Fibroblast of skin of scalp (primary cell): Measurements from ENCODE around the gene ADAMTSL2.
A peak's percentile ranks its signal among the peaks of the same experiment; 100 is the strongest.

Experiments
- DNase-seq: peaks from one replicate; pipeline ENCODE4 v3.0.0-alpha.2; 2013

The ADAMTSL2 gene

DNA sequence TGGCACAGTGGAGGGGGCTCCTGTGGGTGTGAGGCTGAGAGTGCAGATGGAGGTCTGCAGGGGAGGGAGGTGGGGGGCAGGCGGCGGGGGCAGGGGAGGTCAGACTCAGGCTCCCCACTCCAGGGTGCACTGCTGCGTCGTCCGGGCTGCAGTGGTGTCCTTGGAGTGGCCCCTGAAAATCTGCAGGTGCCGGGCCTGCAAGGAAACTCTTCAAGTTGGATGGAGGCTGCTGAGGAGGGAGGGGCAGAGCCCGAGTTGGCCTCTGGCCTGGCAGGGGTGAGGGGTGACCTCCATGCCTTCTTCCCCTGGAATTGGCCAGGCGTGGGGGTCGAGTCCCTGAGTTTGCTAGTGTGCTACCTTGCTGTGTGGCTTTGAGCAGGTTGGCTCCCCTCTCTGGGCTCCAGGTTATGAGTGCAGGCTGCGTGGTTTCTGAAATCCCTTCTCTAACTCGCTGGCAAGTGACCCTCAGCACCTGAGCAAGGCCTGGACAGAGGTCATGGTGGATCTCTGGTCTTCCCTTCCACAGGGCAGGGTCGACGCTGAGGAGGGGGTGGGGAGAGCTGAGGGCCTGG, 888 bp downstream of the ADAMTSL2 start:
- DNase-seq, result no peak

DNA sequence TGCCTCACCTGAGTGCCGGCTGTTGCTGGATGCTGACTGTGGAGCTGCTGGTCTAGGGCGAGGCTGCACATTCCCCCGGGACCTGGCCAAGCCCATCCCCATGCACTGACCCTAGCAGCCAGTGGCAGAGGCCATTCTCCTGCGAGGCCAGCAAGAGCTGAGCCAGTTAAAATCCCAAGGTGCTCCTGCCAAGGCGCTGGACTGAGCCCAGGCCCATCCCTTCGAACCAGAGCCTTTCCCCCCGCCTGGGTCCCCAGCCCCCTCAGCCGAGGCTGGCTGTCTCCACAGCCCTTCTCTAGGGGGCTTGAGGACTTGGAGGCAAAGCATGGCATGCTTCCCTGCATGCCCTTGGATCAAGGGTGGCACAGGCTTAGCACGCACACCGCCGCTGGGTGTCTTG, 1.6 kb downstream of the ADAMTSL2 start:
- DNase-seq, result no peak

DNA sequence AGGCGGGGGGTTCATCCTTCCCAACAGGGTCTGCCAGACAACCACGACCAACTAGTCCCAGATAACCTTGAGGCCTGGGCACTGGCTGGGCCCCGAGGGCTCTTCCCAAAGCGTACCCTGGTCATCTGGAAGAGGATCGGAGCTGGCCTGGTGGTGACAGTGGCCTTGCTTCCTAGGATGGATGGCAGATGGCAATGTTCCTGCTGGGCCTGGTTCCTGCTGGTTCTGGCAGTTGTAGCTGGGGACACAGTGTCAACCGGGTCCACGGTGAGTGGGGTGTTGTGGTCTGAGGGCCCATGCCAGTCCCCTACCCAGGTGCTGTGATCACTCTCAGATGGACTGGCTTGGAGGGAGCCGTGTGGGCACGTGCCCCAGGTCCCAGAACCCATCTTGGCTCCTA, 2.0 kb downstream of the ADAMTSL2 start:
- no peak for DNase-seq

DNA sequence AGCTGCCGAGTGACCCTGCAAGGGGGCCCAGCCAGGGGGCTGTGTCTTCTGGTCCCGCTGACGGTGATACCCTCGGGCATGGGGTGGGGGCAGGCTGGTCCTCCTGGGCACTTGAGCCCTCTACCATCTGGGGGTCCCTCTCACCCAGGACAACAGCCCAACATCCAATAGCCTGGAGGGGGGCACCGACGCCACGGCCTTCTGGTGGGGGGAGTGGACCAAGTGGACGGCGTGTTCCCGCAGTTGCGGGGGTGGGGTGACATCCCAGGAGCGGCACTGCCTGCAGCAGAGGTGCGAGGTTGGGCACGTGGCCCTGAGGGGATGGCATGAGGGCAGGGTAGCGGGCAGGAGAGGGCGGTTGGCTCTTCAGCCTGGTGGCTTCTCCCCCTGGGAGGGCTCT, 2.8 kb downstream of the ADAMTSL2 start:
- DNase-seq, result no peak

DNA sequence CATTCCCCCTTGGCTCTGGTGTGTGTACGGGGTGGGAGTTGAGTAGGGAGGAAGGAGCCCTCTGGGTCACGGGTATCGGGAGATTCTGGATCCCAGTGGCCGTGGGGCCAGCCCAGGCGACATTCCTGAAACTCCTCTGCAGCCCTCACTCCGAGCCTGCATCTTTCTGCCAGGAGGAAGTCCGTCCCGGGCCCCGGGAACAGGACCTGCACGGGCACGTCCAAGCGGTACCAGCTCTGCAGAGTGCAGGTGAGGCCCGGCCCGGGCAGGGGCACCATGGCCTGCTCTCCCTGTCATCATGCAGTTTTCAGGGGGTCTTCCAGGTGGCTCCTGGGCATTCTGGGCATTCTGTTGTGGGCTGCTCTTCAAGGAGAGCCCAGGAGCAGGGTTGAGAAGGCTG, 3.7 kb downstream of the ADAMTSL2 start:
- DNase-seq, result no peak

DNA sequence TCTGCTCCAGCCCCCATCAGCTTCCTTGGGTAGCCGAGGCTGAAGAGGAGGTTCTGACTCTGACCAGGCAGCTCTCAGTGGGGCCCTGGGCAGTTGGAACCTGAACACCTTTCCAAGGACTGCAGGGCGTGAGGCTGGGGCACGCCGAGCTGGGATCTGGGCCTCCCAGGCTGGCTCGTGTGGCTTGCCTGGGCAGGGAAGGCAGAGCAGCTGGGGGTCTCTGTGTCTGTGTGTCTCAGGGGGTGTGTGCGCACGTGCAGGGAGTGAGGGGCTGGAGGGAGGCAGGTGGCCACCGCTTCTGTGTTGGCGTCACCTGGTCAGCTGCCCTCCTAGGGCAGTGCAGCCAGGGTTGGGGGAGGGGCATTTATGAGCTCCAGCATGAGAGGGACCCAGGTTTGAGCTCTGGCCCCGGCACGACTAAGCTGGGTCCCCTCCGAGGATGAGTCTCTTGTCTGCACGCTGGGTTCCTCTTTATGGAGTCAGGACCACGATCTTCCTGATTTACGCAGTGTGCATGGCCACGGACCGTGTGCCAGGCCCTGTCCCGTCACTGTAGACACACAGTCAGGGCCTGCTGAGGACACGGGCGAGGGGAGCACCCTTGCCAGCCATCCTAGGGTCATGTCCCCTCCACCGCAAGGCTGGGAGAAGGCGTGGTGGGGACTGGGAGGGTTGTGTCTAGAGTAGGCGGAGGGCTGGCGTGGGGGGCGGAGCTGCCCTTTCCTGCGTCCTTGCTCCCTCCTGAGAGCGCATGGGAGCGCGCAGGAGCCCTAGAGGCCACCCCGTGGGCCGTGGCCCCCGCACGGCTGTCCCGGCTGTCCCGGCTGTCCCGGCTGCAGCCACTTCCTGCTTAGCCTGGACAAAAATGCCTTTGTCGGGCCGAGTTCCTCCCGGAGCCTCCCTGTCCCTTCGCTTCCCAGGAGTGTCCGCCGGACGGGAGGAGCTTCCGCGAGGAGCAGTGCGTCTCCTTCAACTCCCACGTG, 4.6 kb downstream of the ADAMTSL2 start:
- DNase-seq, result no peak

DNA sequence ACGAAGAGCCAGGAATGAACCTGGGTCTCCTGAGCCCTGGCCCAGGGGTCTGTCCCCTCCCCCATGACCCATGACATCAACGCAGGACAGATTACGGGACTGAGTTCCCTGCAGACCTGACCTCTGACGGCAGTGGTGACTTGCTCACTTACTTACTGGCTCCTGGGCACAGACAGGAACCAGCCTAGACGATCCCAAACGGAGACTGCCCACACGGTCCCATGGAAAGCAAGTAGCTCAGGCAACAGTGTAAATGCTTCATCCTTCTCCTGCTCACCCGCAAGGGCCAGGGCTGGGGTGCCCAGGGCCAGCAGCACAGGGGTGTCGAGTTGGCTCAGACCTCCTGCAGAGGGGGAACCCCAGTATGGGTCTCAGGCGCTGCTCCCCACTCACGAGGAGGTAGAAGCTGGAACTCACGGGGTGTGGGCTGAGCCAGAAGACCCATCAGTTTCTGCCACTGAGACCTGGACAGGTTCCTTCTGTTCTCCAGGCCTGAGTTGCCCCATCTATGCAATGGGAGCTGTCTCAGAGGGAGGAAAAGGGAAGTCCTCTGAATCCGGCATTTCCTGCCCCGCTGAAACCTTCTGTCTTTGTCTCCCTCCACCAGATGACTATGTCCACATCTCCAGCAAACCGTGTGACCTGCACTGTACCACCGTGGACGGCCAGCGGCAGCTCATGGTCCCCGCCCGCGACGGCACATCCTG, 5.6 kb downstream of the ADAMTSL2 start:
- DNase-seq, result no peak

DNA sequence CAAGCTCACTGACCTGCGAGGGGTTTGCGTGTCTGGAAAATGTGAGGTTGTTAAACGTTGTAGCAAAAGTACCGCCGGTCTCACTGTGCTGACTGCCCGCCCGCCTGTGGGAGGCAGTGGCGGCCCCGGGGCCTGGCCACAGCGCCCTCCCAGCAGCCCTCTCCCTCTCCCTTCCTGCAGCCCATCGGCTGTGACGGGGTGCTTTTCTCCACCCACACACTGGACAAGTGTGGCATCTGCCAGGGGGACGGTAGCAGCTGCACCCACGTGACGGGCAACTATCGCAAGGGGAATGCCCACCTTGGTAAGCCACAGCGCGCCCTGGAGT, 6.2 kb downstream of the ADAMTSL2 start:
- DNase-seq, result no peak

DNA sequence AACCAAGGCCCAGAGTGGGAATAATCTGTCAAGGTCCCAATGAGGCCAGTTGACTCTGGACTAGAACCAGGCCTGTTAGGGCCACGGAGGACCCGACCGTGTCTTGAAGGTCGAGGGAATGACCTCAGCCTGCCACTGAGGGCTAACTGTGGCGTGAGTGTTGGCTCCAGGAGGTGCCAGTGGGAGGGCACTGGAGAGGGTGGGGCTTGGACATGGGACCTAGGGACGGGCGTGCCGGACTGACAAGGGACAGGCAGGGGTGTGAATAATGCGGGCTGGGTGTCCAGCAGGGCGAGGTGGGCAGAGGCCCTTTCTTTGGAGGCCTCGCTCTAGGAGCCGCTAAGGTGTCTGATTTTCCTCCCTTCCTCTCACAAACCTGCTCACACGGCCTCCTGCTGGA, 7.5 kb downstream of the ADAMTSL2 start:
- no peak for DNase-seq

DNA sequence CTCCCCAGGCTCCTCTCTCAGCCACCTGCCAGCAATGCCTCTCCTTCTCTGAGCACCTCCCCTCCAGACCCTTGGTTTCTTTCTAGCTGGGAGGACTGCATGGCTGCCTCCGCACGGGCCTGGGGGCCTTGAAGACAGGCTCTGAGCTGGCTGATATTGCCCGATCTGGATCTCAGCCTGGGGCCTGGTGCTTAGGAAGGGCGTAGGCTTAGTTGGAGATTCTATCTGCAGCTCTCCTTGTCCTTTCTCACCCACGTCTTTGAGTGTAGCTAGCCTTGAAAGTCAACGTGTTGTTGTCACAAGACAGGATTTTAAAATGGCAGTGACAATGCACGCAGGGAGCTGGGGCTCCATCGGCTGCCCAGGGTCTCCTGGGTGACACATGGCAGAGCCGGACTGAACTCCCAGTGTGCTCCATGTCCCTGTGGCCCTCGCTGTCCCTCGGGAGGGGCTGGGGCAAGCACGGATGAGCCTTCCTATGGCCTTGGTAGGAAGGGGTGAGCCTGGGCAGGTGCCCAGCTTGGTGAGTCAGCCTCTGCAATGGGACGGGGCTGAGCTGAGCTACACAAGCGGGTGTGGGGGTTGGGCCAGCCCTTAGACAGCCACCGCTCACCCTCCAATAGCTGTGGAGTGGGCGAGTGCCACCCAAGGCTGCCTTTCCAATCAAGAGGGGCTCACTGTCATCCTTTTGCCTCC, 9.4 kb downstream of the ADAMTSL2 start:
- DNase-seq, result no peak

DNA sequence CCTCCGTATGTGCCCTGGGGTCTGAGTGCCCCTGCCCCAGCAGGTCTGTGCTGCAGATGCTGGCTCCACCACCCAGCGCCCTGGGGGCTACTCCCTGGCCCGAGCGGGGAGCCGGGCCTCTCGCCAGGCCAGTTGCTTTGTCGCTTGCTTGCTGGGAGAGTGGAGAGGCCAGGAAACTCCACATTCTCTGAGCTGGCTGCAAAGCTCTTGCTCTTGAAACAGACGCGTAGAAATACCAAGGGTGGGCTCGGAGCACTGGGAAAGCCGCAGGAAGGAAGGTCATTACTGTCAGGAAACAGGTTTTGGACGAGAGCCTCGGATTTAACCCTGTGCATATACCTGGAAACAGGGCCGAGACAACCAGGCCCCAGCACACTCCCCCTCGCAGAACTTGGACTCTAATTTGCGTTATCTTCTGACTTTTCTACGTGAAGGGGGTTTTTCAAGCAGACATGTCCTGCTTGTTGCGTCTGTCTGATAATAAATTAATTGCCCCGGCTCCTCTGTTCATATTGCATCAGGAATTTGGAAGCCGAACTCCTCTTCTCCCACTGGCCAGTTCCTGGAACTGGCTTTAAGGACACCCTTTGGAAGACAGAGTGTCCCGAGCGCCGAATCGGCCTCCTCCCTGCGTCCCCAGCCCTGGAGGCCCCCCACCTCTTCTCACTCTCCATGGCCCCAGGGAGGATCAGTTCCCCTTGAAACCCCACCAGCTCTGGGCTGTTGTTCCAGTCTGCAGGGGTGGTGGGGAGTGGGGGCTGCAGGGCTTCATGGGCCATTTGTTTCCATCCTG, 11.2 kb downstream of the ADAMTSL2 start:
- DNase-seq, result no peak

DNA sequence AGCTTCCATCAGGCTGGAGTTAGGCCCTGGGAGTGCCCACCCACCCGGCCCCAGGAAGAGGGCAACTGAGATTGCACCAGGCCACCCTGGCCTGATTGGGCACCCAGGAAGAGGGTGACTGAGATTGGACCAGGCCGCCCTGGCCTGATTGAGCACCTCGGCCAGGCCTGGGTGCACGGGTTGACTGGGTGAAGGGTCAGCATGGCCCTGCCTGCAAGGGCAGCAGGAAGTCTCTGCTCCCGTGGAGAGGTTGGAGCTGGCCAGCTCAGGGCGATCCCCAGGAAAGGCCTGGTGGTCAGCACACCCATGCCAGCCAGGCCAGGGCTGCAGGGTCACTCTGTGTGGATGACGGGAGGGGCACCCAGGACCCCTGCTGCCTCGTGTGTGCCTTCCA, 11.8 kb downstream of the ADAMTSL2 start:
- DNase-seq, result no peak

DNA sequence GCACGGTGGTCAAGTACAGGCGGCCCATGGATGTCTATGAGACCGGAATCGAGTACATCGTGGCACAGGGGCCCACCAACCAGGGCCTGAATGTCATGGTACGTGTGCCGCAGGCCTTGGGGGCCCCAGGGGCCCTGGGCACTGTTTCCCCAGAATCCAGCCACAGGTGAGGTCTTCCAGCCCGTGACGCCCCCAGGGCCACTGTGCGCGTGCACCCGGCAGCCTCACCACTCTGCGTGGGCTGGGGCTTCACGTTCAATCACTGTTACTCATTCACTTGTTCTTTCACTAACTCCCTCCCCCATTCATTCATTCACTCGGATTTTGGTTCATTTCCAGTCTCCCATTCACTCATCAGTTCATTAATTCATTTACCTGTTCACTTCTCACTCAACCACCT, 12.6 kb downstream of the ADAMTSL2 start:
- DNase-seq, result no peak

DNA sequence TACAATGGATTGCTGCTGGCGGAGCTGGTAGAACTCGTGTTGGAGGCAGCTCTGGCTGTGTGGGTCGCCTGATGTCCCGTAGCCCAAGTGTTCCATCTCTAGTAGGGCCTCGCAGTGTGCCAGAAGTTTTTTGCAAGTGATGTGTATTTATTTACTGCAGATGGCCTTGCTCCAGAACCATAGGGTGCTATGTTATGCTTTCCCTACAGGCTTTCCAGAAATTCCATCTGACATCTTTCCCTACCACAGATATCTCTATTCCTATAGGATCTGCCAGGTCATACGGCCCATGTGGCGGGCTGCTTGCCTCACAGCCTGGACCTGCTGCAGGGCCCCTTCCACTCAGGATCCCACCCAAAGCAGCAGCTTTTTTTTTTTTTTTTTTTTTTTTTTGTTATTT, 16.9 kb downstream of the ADAMTSL2 start:
- peak; percentile 20 for DNase-seq

DNA sequence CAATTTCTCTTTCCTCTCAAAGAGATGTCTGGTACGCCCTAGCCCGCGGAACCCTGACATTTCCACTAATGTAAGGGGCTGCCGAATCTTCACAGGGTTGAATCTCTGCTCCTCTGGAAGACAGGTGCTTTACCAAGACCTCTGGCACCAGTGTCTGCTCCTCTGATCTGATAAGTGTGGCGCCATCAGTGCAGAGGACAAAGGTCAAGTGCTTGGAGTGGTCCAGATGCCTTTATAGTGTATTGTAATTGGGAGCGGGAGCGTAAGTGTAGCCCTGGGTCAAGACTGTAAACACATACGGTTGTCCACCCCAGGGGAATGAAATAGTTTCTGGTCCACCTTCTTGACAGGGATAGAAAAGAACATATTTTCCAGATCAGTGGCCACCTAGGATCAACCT, 17.7 kb downstream of the ADAMTSL2 start:
- no peak for DNase-seq

DNA sequence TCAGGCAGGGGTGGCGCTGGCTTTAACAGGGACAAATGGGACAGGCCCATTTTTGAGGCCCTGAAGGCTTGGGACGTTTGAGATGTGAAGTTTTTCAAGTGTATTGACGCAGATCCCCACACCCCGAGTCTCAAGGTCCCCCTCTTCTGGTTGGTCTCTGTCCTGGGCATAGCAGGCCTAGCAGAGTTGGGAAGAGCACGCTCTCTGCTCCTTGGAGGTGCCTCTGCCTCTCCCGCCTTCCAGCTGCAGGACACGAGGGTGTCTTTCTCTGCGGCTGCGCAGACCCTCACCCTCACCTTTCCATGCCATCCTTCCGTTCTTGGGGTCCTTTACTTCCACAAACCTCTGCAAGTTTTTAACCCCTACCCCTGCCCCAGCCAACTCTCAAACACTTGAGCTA, 18.6 kb downstream of the ADAMTSL2 start:
- no peak for DNase-seq

DNA sequence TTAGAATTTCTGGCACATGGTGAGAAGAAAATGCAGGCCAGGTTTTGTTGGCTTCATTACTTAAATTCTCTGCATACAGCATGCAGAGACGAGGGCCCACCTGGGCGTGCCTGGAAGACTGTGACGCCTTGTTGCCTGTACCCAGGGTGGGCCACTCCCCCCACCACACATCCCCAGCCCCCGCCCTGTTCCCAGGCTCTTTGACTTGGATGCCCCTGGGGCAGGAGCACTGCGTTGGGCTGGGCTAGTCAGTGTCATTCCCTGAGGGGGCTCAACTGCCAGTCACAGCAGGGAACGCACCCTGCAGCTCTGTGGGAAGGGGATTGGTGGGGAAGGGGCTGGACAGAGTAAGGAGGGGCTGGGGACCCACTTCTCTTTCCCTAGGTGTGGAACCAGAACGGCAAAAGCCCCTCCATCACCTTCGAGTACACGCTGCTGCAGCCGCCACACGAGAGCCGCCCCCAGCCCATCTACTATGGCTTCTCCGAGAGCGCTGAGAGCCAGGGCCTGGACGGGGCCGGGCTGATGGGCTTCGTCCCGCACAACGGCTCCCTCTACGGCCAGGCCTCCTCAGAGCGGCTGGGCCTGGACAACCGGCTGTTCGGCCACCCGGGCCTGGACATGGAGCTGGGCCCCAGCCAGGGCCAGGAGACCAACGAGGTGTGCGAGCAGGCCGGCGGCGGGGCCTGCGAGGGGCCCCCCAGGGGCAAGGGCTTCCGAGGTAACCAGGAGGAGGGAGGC, 19.6 kb downstream of the ADAMTSL2 start:
- DNase-seq, result no peak

DNA sequence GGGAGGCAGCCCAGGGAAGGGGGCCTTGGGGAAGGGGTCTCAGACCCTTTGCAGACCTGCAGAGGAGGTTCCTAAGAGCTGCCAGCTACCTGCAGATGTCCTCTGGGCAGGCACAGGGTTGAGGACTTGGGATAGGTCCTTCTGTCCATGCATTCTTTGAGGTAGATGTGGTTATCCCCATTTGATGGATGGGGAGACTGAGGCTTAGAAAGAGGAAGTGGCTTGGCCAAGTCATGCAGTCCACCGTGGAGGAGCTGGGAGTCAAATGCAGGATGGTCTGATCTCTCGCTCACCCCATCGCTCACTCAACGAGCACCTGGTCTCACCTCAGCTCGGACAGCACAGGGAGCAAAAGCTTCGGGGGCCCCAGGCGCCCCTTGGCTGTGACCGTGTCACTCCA, 20.2 kb downstream of the ADAMTSL2 start:
- DNase-seq, result no peak

DNA sequence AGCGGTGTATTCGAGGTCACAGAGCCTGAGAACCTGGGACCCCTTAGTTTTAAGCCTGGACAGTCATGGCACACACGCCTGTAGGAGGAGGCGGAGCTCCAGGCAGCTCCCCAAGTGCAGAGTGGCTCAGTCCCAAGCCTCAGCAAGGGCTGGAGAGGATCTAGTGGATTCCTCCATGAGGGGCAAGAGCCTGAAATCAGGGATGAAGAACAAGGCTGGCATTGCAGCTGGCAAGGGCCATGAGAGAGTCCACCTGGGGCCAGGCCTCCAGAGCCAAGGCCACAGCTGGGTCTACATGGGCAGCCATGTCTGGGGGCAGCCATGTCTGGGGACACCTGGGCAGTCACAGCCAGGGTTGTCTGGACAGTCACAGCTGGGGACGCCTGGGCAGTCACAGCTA, 21.9 kb downstream of the ADAMTSL2 start:
- DNase-seq, result no peak

DNA sequence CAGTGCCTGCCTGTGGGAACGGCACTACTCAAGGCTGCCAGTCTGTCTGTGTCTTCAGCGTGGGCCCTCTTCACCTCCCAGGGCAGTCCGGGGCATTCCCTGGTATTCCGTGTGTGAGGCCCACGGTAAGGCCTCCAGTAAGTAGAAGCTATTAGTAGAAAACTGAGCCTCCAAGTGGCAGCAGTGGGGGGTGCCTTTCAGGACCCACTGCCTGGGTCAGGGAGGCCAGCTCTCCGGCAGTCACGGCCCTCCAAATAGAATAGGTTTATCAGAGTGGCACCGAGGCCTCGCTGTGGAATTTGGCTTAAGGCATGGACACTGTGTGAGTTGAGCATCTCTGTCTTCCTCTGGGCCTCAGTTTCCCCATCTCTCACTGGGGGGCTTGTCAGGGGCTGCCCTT, 23.1 kb downstream of the ADAMTSL2 start:
- no peak for DNase-seq
